ENCODE data around the gene IFIT1. TPM values are rescaled to one million over a fixed set of nuclear protein-coding genes. Genes with fewer than 3 reads are reported as not detected.

IFIT1 gene
- total RNA-seq, 1 experiment from 2014 or later = 2.4 TPM

GRCh38 chr10:89431977-89432376 is 39.6 kb downstream of the IFIT1 start:
- intact Hi-C loops (cut with micrococcal nuclease; ENCODE audit: unreplicated experiment) = no loop called here
- H3K36me3 ChIP-seq (ENCODE audit: insufficient read depth, low read length, poor library complexity, severe bottlenecking) = no peaks in the 10 kb centered on the region
- H3K27me3 ChIP-seq (replicated peaks; ENCODE audit: insufficient read depth, low read depth, low read length, poor library complexity) = no peaks in the 10 kb centered on the region
- TF ChIP-seq EZH2 (IDR thresholded peaks at IDR 0.05; ENCODE audit: borderline replicate concordance, low read depth, low read length, poor library complexity, severe bottlenecking) (no peak), CTCF (conservative IDR thresholded peaks at IDR 0.05; ENCODE audit: low read depth, low read length) (no peak)
- peak; percentile 30 for DNase-seq (ENCODE audit: low spot score)
- H3K4me1 ChIP-seq (ENCODE audit: insufficient read depth, low read length, poor library complexity, severe bottlenecking) = peaks cover 6% of the 10 kb centered on the region
- H3K4me3 ChIP-seq (ENCODE audit: low read depth, low read length, poor library complexity, severe bottlenecking) = no peak overlapping the region
- ChIA-PET POLR2A (ENCODE audit: low non-redundant PET) (no interaction called here), CTCF (no interaction called here)
- H3K27ac ChIP-seq (ENCODE audit: low read depth, low read length, poor library complexity, severe bottlenecking) = no peak overlapping the region
- H3K9me3 ChIP-seq (ENCODE audit: low read depth, low read length, poor library complexity, severe bottlenecking) = no peaks in the 10 kb centered on the region
- BruUV-seq (replicated peaks) = no TSS peak

GRCh38 chr10:89438525-89438924 is 46.1 kb downstream of the IFIT1 start:
- Histone ChIP-seq H3K27ac (ENCODE audit: low read depth, low read length, poor library complexity, severe bottlenecking) (no peak overlapping the region), H3K27me3 (replicated peaks; ENCODE audit: insufficient read depth, low read depth, low read length, poor library complexity) (no peaks in the 10 kb centered on the region), H3K36me3 (ENCODE audit: insufficient read depth, low read length, poor library complexity, severe bottlenecking) (no peaks in the 10 kb centered on the region), H3K4me1 (ENCODE audit: insufficient read depth, low read length, poor library complexity, severe bottlenecking) (no peaks in the 10 kb centered on the region), H3K9me3 (ENCODE audit: low read depth, low read length, poor library complexity, severe bottlenecking) (no peaks in the 10 kb centered on the region), H3K4me3 (ENCODE audit: low read depth, low read length, poor library complexity, severe bottlenecking) (no peak overlapping the region)
- POLR2A ChIA-PET (ENCODE audit: low non-redundant PET) = no interaction called here
- DNase-seq (ENCODE audit: low spot score) = no peak
- no TSS peak for BruUV-seq (replicated peaks)
- intact Hi-C loops (cut with micrococcal nuclease; ENCODE audit: unreplicated experiment) = no loop called here
- TF ChIP-seq CTCF (conservative IDR thresholded peaks at IDR 0.05; ENCODE audit: low read depth, low read length) (no peak), EZH2 (IDR thresholded peaks at IDR 0.05; ENCODE audit: borderline replicate concordance, low read depth, low read length, poor library complexity, severe bottlenecking) (no peak)
- CTCF ChIA-PET = no interaction called here

GRCh38 chr10:89440226-89441009 is 48.0 kb downstream of the IFIT1 start:
- CTCF ChIA-PET = interaction anchor here (0.6 kb wide), 1 partner anchor 1053 kb away, joined by 13 read pairs; no protein-coding TSS in a partner anchor
- no peak for TF ChIP-seq CTCF (conservative IDR thresholded peaks at IDR 0.05; ENCODE audit: low read depth, low read length)
- no peak for TF ChIP-seq EZH2 (IDR thresholded peaks at IDR 0.05; ENCODE audit: borderline replicate concordance, low read depth, low read length, poor library complexity, severe bottlenecking)
- intact Hi-C loops (cut with micrococcal nuclease; ENCODE audit: unreplicated experiment) = no loop called here
- no peaks in the 10 kb centered on the region for H3K27me3 ChIP-seq (replicated peaks; ENCODE audit: insufficient read depth, low read depth, low read length, poor library complexity)
- POLR2A ChIA-PET (ENCODE audit: low non-redundant PET) = no interaction called here
- no peak overlapping the region for H3K27ac ChIP-seq (ENCODE audit: low read depth, low read length, poor library complexity, severe bottlenecking)
- no TSS peak for BruUV-seq (replicated peaks)
- no peaks in the 10 kb centered on the region for H3K4me1 ChIP-seq (ENCODE audit: insufficient read depth, low read length, poor library complexity, severe bottlenecking)
- no peaks in the 10 kb centered on the region for H3K36me3 ChIP-seq (ENCODE audit: insufficient read depth, low read length, poor library complexity, severe bottlenecking)
- H3K4me3 ChIP-seq (ENCODE audit: low read depth, low read length, poor library complexity, severe bottlenecking) = no peak overlapping the region
- DNase-seq (ENCODE audit: low spot score) = no peak
- no peaks in the 10 kb centered on the region for H3K9me3 ChIP-seq (ENCODE audit: low read depth, low read length, poor library complexity, severe bottlenecking)
